GM12878 (cell line): ENCODE data around the gene SPHK2. TPM values are rescaled to one million over a fixed set of nuclear protein-coding genes. Genes with fewer than 3 reads are reported as not detected.

Experiments
- ATAC-seq: fragments of 200-7000 bp; cut with Tn5 transposase; 3 replicates; pipeline ENCODE4 v1.9.1; 2020; ENCODE audit warnings: mild to moderate bottlenecking, moderate library complexity
- BruUV-seq: library from RNA; stranded (reverse); fragments of 400-500 nt; replicated peaks from 2 replicates; lab custom pipeline; 2021; lab: Mats Ljungman, UMichigan
- CTCF ChIA-PET: fragments of 300-600 bp; sonication (Branson Sonifier 250); formaldehyde crosslinking; extraction: SDS; loops from one replicate; lab custom pipeline; 2021; ENCODE audit warnings: inconsistent platforms; lab: Yijun Ruan, JAX
- POLR2A ChIA-PET: fragments of 350-600 bp; formaldehyde crosslinking; extraction: SDS; loops from one replicate; lab custom pipeline; 2021; ENCODE audit warnings: inconsistent platforms; lab: Charles Lee
- RAD21 ChIA-PET: fragments of 300-600 bp; sonication (Branson Sonifier 250); formaldehyde crosslinking; loops from one replicate; lab custom pipeline; 2023; ENCODE audit warnings: antibody characterized with exemption; ENCODE audit not compliant: unreplicated experiment; lab: Charles Lee
- SMC1A ChIA-PET: fragments of 300-600 bp; sonication (Branson Sonifier 250); formaldehyde crosslinking; loops from one replicate; lab custom pipeline; 2023; ENCODE audit not compliant: unreplicated experiment, uncharacterized antibody; lab: Charles Lee
- DNase-seq: peaks from one replicate; pipeline ENCODE4 v3.0.0-alpha.2; 2011; ENCODE audit warnings: low read depth, low spot score
- FAIRE-seq: peaks from 3 replicates; lab custom pipeline; 2011; peaks lifted over from hg19 to GRCh38; lab: Jason Lieb, UNC
- H2AFZ ChIP-seq: 2 replicates; pipeline ENCODE4 v1.6.0; 2011; ENCODE audit warnings: low read depth, low read length, control low read depth; ENCODE audit not compliant: control insufficient read depth
- H3K27ac ChIP-seq: 2 replicates; pipeline ENCODE4 v1.5.1; 2011; ENCODE audit warnings: control low read depth; ENCODE audit not compliant: control insufficient read depth, insufficient read depth
- H3K27me3 ChIP-seq, 2 experiments: replicated peaks in 1 of 2; 2 replicates each; pipeline versions ENCODE4 v1.6.0 to v1.6.1; 2011; ENCODE audit warnings: low read length in 1 of 2; ENCODE audit not compliant: control insufficient read depth in 2 of 2, insufficient read depth in 2 of 2
- H3K36me3 ChIP-seq, 2 experiments: 2 replicates each; pipeline ENCODE4 v1.5.1; 2011; ENCODE audit warnings: low read length in 1 of 2; ENCODE audit not compliant: control insufficient read depth in 2 of 2, insufficient read depth in 2 of 2
- H3K4me1 ChIP-seq: 2 replicates; pipeline ENCODE4 v1.6.1; 2011; ENCODE audit warnings: mild to moderate bottlenecking, low read length, moderate library complexity, mixed read lengths; ENCODE audit not compliant: control insufficient read depth, insufficient read depth
- H3K4me2 ChIP-seq: 2 replicates; pipeline ENCODE4 v1.6.0; 2011; ENCODE audit warnings: control low read depth; ENCODE audit not compliant: control insufficient read depth, insufficient read depth
- H3K4me3 ChIP-seq: fragments of 200-600 bp; sonication (generic); 2 replicates; pipeline ENCODE4 v1.5.1; 2016
- H3K79me2 ChIP-seq: 2 replicates; pipeline ENCODE4 v1.6.0; 2011; ENCODE audit warnings: low read length; ENCODE audit not compliant: control insufficient read depth, insufficient read depth
- H3K9ac ChIP-seq: 2 replicates; pipeline ENCODE4 v1.8.0; 2011; ENCODE audit warnings: low read length, control low read depth, mixed read lengths; ENCODE audit not compliant: control insufficient read depth, insufficient read depth
- H3K9me3 ChIP-seq: replicated peaks from 3 replicates; pipeline ENCODE4 v1.5.1; 2011; ENCODE audit warnings: mild to moderate bottlenecking, low read length; ENCODE audit not compliant: control insufficient read depth, insufficient read depth
- H4K20me1 ChIP-seq: 2 replicates; pipeline ENCODE4 v1.6.0; 2011; ENCODE audit not compliant: control insufficient read depth, insufficient read depth
- CBX3 ChIP-seq: fragments of 200-600 bp; sonication (generic); IDR thresholded peaks from 2 replicates; pipeline ENCODE4 v1.6.1; 2016; ENCODE audit warnings: low read depth, borderline replicate concordance
- CEBPB ChIP-seq, 2 experiments: fragments of 150-350 bp in 1 of 2; IDR thresholded peaks; 2 replicates each; pipeline ENCODE4 v1.6.1; 2012 to 2014; ENCODE audit warnings: low read depth in 2 of 2, low read length in 2 of 2, borderline replicate concordance in 1 of 2, inconsistent platforms in 1 of 2
- CREM ChIP-seq: IDR thresholded peaks from 2 replicates; pipeline ENCODE4 v1.6.1; 2014; ENCODE audit warnings: antibody characterized with exemption, low read depth
- HCFC1 ChIP-seq: fragments of 150-350 bp; IDR thresholded peaks from 2 replicates; pipeline ENCODE4 v1.6.1; 2014; ENCODE audit warnings: low read length
- IRF3 ChIP-seq: fragments of 450-650 bp; IDR thresholded peaks from 2 replicates; pipeline ENCODE4 v1.6.1; 2014; ENCODE audit warnings: mild to moderate bottlenecking
- MTA3 ChIP-seq: IDR thresholded peaks from 2 replicates; pipeline ENCODE4 v1.6.1; 2012; ENCODE audit warnings: low read length, inconsistent platforms, borderline replicate concordance
- RB1 ChIP-seq: fragments of 450-650 bp; formaldehyde crosslinking; IDR thresholded peaks from 2 replicates; pipeline ENCODE4 v1.6.1; 2017; ENCODE audit warnings: mild to moderate bottlenecking, borderline replicate concordance
- RELB ChIP-seq: fragments of 450-650 bp; IDR thresholded peaks from 2 replicates; pipeline ENCODE4 v1.6.1; 2017; ENCODE audit warnings: low read depth, mild to moderate bottlenecking, moderate library complexity
- SPI1 ChIP-seq: IDR thresholded peaks from 2 replicates; pipeline ENCODE4 v1.6.1; 2011; ENCODE audit warnings: low read depth, mild to moderate bottlenecking, low read length, moderate library complexity, borderline replicate concordance; ENCODE audit not compliant: insufficient read depth
- TBL1XR1 ChIP-seq: IDR thresholded peaks from 2 replicates; pipeline ENCODE4 v1.6.1; 2012; ENCODE audit warnings: low read depth, low read length, improper control_type of control experiment
- ZBTB40 ChIP-seq: fragments of 450-650 bp; IDR thresholded peaks from 2 replicates; pipeline ENCODE4 v1.6.1; 2016; ENCODE audit warnings: mild to moderate bottlenecking, moderate library complexity, borderline replicate concordance
- whole genome bisulfite sequencing: methylation state at CpG from one replicate; pipeline ENCODE4 v1.1.6; 2016; ENCODE audit warnings: low lambda C conversion rate; ENCODE audit not compliant: insufficient replicate concordance, insufficient coverage; ENCODE audit errors: missing lambda C conversion rate; 5-methylcytosine and 5-hydroxymethylcytosine counted together
- in situ Hi-C: fragments of 300-500 bp; cut with MboI; formaldehyde crosslinking; loops from 9 replicates; pipeline ENCODE4 v1.14.3; 2018; ENCODE audit warnings: mixed read lengths
- intact Hi-C: fragments of 100-400 bp; cut with micrococcal nuclease; formaldehyde crosslinking; loops from one replicate; pipeline ENCODE4 v1.14.2; 2022; ENCODE audit not compliant: unreplicated experiment
- polyA plus RNA-seq, 11 experiments: library from polyadenylated mRNA; depleted of rRNA in 4 of 11; unstranded in 6 of 11; stranded (reverse) in 5 of 11; fragments of >200 nt; fragmentation: Nextera tagmentation in 4 of 11; fragmentation: Illumina TruSeq in 1 of 11; extraction: Ambion mirVana in 4 of 11; extraction: Trizol in 1 of 11; gene quantifications; 1 replicate in 1 of 11; 2 replicates in 10 of 11; pipeline versions ENCODE4 v1.2.1 to v1.2.3, GENCODE V29; 2011 to 2016; ENCODE audit warnings: inconsistent platforms in 2 of 11, missing spikeins in 2 of 11, low read depth in 1 of 11
- total RNA-seq, 4 experiments: library from RNA; depleted of rRNA in 3 of 4; stranded (reverse); fragments of >200 nt in 3 of 4; fragmentation: Illumina TruSeq in 1 of 4; extraction: Trizol in 1 of 4; gene quantifications; 2 replicates each; pipeline versions ENCODE4 v1.2.1 to v1.2.3, GENCODE V29; 2013 to 2021

Gene SPHK2
- total and polyA plus RNA-seq, 10 of the 15 experiments (the other 5 are each of a cell fraction or from before 2014, with no cell fraction given), result 0.37 to 40.5 (median 11.2) TPM

- TF ChIP-seq RB1, result no peak
- TF ChIP-seq HCFC1, result no peak
- no peak for TF ChIP-seq IRF3
- no peak for TF ChIP-seq ZBTB40
- no peak for TF ChIP-seq CBX3
- TF ChIP-seq, all 136 proteins: peak for 0
These were observed 52.2 kb downstream of the SPHK2 start (continued) for GRCh38 chr19:48671446-48671995.

GRCh38 chr19:48672994-48673393 is 53.7 kb downstream of the SPHK2 start, which contains the start of gene NTN5:
NTN5 (minus strand) TSS chr19:48673017; CDS start chr19:48670986, 2,031 bp downstream.
- CTCF ChIA-PET, result no interaction called here
- Histone ChIP-seq H2AFZ (no peak within 1 kb of the TSS), H4K20me1 (no peaks in the 10 kb centered on the region), H3K4me3 (no peak within 1 kb of the TSS), H3K27me3 (peaks cover 0 to 2% of the 10 kb centered on the region in 2 experiments; a peak in 2 of 4 replicates), H3K27ac (no peak within 1 kb of the TSS), H3K4me1 (no peaks in the 10 kb centered on the region), H3K79me2 (no peaks in the 10 kb centered on the region), H3K4me2 (no peak within 1 kb of the TSS), H3K9ac (no peak within 1 kb of the TSS), H3K36me3 (no peaks in the 10 kb centered on the region), H3K9me3 (no peaks in the 10 kb centered on the region; the same call in 2 of the 3 replicates)
- POLR2A ChIA-PET, result no interaction called here
- ATAC-seq (no peak), DNase-seq (no peak), FAIRE-seq (no peak)
- RAD21 ChIA-PET, result no interaction called here
- intact Hi-C loops (no loop called here), in situ Hi-C loops (no loop called here)
- SMC1A ChIA-PET, result interaction anchor here (1.9 kb wide), 1 partner anchor 27 kb away, joined by 11 read pairs; the partner anchor contains the start of gene CA11
- no TSS peak for BruUV-seq
- 70% methylated on average over 8 of the region's 25 CpGs for WGBS
- no peak for TF ChIP-seq CREM
- TF ChIP-seq MTA3, result no peak
- no peak for TF ChIP-seq CEBPB (IDR thresholded peaks at IDR 0.05; ENCODE audit: borderline replicate concordance in 1 of 2, low read depth in 2 of 2, low read length in 2 of 2)
- TF ChIP-seq TBL1XR1, result no peak
- no peak for TF ChIP-seq RELB
- no peak for TF ChIP-seq SPI1
